ENCODE results near the gene GAP43.

GRCh38 chr3:115698851-115699591 lies 75.7 kb downstream of the GAP43 start:
- TF ChIP-seq, protein P1, sequence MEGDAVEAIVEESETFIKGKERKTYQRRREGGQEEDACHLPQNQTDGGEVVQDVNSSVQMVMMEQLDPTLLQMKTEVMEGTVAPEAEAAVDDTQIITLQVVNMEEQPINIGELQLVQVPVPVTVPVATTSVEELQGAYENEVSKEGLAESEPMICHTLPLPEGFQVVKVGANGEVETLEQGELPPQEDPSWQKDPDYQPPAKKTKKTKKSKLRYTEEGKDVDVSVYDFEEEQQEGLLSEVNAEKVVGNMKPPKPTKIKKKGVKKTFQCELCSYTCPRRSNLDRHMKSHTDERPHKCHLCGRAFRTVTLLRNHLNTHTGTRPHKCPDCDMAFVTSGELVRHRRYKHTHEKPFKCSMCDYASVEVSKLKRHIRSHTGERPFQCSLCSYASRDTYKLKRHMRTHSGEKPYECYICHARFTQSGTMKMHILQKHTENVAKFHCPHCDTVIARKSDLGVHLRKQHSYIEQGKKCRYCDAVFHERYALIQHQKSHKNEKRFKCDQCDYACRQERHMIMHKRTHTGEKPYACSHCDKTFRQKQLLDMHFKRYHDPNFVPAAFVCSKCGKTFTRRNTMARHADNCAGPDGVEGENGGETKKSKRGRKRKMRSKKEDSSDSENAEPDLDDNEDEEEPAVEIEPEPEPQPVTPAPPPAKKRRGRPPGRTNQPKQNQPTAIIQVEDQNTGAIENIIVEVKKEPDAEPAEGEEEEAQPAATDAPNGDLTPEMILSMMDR (IDR thresholded peaks at IDR 0.05) = no peak
- TF ChIP-seq POLR2A (IDR thresholded peaks at IDR 0.05) = no peak

Measured in thyroid gland (tissue), 4 donors.